ENCODE measurements around the gene RAB4A. TPM values are rescaled to one million over a fixed set of nuclear protein-coding genes. Genes with fewer than 3 reads are reported as not detected.

RAB4A gene
- total RNA-seq, 1 donor from 2014 or later = 38.7 TPM

DNA sequence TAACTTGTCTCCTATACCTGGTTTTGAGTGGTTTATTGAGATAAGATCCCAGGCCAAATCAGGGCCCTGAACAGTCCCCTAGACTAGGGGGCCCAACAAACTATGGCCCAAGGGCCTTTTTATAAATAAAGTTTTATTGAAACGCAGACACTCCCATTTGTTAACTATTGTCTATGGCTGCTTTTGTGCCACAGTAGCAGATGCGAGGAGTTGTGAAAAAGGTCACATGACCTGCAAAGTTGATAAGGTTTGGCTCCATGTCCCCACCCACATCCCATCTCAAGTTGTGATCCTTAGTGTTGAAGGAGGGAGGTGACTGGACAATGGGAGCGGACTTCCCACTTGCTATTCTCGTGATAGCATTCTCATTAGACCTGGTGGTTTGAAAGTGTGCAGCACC, 29.5 kb upstream of the RAB4A start:
- FAIRE-seq (no peak), DNase-seq (ENCODE audit: low spot score in 2 of 2) (no peak)

DNA sequence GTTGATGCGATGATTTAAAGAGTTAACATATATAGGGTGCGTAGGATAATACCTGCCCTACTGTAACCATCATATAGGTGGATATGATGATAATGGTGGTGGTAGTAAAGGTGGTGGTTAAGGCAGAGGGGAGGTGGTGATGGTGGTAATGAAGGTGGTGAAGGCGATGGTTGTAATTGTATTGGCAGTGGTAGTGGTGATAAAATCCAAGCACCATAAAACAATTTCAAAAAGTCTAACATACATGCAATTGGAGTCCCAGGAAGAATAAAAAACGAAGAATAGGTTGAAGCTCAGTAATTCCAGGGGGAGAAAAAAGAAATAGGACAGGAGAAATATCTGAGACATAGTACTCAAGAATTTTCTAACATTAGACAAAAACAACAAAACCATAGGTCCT, 27.3 kb upstream of the RAB4A start:
- DNase-seq (ENCODE audit: low spot score in 2 of 2) (no peak), FAIRE-seq (no peak)

GRCh38 chr1:229244091-229244490, 26.8 kb upstream of the RAB4A start:
- FAIRE-seq = no peak
- no peak for DNase-seq (ENCODE audit: low spot score in 2 of 2)

- no peak for FAIRE-seq
- no peak for DNase-seq (ENCODE audit: low spot score in 2 of 2)
Observed at GRCh38 chr1:229247871-229248270, 23.0 kb upstream of the RAB4A start.

- FAIRE-seq (no peak), DNase-seq (ENCODE audit: low spot score in 2 of 2) (no peak)
Observed at GRCh38 chr1:229248821-229249817, 21.8 kb upstream of the RAB4A start.

- DNase-seq (ENCODE audit: low spot score in 2 of 2) (no peak), FAIRE-seq (no peak)
Observed at GRCh38 chr1:229249854-229250644, 20.9 kb upstream of the RAB4A start.

GRCh38 chr1:229251185-229251584, 19.7 kb upstream of the RAB4A start:
- DNase-seq (ENCODE audit: low spot score in 2 of 2) = no peak
- FAIRE-seq = no peak

DNA sequence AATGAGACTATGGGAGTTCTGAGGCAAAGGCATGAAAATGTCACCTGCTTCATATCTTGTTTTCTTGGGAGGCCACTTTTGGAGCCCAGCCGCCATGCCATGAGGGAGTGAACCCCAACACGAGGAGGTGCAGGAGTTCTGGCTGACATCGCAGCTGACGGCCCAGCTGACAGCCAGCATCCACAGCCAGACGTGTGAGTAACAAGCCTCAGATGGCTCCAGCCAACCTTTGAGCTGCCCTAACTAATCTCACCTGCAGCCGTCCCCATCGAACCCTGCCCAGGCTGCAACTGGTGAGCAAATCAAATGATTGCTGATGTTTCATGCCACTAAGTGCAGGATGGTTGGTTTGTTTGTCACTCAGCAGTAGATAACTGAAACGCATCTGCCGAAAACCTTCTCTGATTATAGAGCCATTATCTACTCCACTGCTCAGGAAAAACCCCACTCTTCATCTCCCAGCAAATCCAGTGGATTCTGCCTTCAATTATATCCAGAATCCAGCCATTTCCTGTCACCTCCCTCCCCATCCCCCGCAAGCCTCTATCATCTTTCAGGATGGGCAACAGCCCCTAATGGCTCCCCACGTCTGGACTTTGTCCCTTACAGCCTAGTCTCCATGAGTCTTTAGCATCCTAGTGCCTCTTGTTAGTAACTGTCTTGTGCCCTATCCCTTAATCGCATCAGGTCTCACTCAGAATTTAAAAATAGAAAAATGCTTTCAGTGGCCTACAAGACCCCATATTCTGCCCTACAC, 18.5 kb upstream of the RAB4A start:
- FAIRE-seq (no peak), DNase-seq (ENCODE audit: low spot score in 2 of 2) (no peak)

- FAIRE-seq (no peak), DNase-seq (ENCODE audit: low spot score in 2 of 2) (no peak)
Observed at GRCh38 chr1:229253151-229253974, 17.5 kb upstream of the RAB4A start.

DNA sequence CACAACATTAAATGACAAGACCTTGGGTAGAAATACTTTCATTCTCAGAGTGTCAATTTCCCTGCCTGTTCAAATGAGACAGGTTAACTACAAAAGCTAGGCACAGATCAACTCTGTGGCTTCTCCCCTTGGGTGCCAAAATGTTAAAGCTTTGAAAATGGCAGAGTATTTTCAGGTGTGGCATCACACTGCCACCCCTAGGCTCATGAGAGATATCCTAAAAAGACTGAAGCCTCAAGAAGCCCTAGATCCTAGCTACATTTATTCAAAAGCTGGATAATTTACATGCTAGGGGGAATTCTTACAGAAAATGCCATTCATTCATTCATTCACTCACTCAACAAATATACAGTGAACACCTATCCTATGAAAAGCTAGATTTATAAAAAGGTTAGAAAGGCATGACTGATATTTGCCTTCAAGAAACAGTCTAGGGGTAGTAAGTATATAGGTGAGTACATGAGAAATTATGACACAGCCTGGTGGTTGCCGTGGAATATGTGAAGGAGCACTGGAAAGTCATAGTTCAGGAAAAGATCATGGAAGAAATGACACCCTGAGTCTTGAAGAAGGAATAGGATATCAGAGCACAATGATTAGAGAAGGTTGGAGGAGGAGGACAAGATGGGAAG, 15.9 kb upstream of the RAB4A start:
- no peak for DNase-seq (ENCODE audit: low spot score in 2 of 2)
- FAIRE-seq = no peak

DNA sequence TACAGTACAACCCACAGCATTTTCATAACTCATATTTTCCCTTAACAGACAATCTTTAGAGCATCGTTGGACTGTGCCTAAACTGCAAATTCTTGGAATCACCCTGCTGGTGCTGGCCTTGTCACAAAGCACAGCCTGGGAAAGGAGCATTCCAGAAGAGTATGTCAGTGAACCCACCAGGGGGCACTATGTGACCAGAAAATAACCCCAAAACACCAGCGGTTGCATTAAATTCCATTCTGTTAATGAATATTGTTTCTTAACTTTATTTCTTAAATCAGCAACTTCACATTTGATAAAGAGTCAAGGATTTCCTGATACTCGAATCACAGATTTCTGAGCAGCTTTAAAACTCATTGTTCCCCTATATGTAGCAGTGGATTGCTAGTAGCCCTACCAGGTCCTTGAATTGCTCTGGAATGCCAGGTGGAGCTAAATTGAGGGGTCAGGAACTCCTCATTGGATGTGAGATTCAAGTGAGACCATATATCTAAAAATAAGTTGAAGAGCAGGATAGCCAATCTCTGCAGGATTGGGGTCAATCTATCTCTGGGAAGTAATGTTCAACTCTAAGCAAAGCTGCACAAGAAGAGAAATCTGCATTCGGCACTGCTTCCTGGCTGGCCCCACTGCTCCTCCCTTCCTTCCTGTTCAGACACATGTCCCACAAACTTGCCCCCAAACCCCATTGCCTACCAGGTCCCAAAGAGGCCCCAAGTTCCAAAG, 12.7 kb upstream of the RAB4A start:
- FAIRE-seq (peak; percentile 91), DNase-seq (ENCODE audit: low spot score in 2 of 2) (peak; percentile 39 to 64)

DNA sequence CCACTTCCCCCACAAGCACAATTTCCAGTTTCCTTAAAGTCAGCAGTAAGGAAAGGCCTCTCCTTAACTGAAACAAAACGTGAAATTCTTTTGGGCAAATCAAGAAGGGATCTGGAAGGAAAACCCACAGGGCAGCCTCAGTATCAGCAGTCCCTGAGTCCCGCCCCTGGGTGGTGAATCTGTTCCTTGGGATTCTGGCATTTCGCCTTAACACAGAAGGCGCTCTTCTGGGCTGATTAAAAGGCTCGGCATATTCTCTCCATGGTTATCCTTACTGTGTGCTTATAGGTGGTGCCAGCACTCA, 12.2 kb upstream of the RAB4A start:
- DNase-seq (ENCODE audit: low spot score in 2 of 2) = no peak
- FAIRE-seq = no peak

GRCh38 chr1:229260297-229260696, 10.6 kb upstream of the RAB4A start:
- no peak for FAIRE-seq
- DNase-seq (ENCODE audit: low spot score in 2 of 2) = no peak

GRCh38 chr1:229262239-229262638, 8.7 kb upstream of the RAB4A start:
- DNase-seq (ENCODE audit: low spot score in 2 of 2) (no peak), FAIRE-seq (no peak)

DNA sequence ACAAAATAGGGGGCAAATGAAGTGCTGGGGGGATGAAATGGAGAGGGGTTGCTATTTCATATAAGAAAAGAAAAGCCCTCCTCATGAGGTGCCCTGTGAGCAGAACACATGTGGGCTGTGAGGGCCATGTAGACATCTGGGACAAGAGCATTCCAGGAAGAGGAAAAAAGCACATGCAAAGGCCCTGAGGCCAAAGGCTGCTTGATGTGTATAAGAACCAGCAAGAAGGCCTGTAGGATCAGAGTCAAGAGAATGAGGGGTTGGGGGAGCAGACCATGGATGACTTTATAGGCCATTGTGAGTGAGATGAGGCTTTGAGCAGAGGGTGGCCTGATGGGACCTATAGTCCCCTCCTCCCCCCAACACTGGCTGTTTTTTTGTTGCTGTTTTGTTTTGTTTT, 7.7 kb upstream of the RAB4A start:
- FAIRE-seq = no peak
- DNase-seq (ENCODE audit: low spot score in 2 of 2) = no peak

DNA sequence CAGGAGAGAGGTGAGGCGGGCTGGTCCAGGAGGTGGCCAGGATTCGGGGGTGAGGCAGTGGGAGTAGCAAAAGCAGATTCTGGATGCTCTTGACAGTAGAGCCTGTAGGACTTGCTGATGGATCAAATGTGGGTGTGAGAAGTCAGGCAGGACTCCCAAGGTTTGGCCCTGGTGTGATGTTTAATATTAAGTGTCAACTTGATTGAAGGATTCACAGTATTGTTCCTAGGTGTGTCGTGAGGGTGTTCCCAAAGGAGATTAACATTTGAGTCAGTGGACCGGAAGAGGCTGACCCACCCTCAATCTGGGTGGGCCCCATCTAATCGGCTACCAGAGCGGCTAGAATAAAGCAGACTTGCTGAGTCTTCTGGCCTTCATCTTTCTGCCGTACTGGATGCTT, 6.8 kb upstream of the RAB4A start:
- FAIRE-seq (no peak), DNase-seq (ENCODE audit: low spot score in 2 of 2) (no peak)

DNA sequence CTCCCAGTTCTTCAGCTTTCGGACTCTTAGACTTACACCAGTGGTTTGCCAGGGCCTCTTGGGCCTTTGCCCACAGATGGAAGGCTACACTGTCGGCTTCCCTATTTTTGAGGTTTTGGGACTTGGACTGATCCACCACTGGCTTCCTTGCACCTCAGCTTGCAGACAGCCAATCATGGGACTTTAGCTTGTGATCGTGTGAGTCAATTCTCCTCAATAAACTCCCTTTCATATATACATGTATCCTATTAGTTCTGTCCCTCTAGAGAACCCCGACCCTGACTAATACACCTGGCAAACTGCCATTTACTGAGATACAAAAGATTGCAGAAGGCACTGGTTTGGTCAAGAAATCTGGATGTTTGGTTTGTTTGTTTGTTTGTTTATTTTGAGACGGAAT, 6.4 kb upstream of the RAB4A start:
- FAIRE-seq (no peak), DNase-seq (ENCODE audit: low spot score in 2 of 2) (no peak)

DNA sequence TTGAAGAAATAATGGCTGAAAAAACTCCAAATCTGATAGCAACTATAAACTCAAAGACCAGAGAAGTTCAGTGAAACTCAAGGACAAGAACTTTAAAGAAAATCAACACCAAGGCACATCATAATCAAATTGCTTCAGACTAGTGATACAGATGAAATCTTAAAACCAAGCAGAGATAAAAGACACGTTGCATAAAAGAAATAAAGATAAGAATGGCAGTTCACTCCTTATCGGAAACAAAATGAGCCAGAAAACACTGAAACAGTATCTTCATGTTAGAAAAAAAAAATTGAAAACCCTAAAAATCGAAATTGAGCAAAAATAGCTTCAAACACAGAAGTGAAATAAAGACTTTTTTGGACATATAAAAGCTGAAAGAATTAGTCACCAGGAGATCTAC, 4.6 kb upstream of the RAB4A start:
- DNase-seq (ENCODE audit: low spot score in 2 of 2) = no peak

More for the DNA sequence above, 4.6 kb upstream of the RAB4A start:
- FAIRE-seq = no peak

Data from frontal cortex (tissue), 4 donors.